Smooth muscle cell of the brain vasculature (primary cell): ENCODE measurements around the gene INA.
A peak's percentile ranks its signal among the peaks of the same experiment; 100 is the strongest.
"Not testable (repeated sequence)": the region's sequence is repeated elsewhere in the genome, so short reads cannot be mapped to it uniquely, and the experiment has no call there.

Experiments
- DNase-seq: peaks from one replicate; pipeline ENCODE4 v3.0.0-alpha.2; 2012; ENCODE audit warnings: low read depth, low spot score

The INA gene

GRCh38 chr10:103276896-103277712 lies at the start of gene INA:
TSS of gene INA (plus strand) at chr10:103277138. CDS start at chr10:103277212, 74 bp downstream.
- DNase-seq = no peak

GRCh38 chr10:103227416-103227815 lies 49.5 kb upstream of the INA start:
- DNase-seq = no peak

GRCh38 chr10:103231047-103231551 lies 45.8 kb upstream of the INA start:
- DNase-seq = peak; percentile 59

DNA sequence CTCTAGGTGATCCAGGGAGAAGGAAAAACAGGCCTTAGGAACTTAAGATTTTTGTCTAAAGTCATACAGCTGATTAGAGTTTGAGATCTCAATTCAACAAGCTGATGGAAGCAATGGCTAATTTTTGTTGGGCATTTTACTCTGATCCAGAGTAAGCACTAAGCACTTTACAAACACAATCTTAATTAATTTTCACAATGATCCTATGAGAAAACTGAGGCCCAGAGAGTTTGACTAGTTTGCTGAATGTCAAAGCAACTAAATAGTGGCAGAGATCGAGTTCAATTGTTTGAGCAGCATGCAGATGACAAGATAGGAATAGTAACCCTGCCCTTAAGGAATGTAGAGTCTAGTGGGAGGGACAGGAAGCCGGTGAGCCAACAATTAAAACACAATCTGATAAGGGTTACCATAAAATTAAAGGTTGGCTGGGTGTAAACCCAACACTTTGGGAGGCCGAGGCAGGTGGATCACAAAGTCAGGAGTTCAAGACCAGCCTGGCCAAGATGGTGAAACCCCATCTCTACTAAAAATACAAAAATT lies 44.7 kb upstream of the INA start:
- no peak for DNase-seq

- no peak for DNase-seq
Measured at GRCh38 chr10:103232772-103233488, 44.0 kb upstream of the INA start.

DNA sequence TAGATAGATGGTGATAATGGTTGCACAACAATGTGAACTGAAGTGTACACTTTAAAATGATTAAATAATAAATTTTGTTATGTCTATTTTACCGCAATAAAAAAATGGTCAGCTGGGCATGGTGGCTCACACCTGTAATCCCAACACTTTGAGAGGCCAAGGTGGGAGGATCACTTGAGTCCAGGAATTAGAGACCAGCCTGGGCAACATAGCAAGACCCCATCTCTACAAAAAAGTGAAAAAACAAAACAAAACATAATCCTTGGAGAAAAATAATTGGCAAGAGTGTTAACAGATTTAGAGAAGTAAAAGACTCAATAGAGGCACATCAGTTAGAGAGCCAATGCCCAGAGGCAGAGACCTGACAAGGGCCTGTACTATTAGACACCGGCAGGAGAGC lies 41.2 kb upstream of the INA start:
- DNase-seq = no peak

GRCh38 chr10:103238506-103239252 lies 38.3 kb upstream of the INA start:
- DNase-seq = no peak

DNA sequence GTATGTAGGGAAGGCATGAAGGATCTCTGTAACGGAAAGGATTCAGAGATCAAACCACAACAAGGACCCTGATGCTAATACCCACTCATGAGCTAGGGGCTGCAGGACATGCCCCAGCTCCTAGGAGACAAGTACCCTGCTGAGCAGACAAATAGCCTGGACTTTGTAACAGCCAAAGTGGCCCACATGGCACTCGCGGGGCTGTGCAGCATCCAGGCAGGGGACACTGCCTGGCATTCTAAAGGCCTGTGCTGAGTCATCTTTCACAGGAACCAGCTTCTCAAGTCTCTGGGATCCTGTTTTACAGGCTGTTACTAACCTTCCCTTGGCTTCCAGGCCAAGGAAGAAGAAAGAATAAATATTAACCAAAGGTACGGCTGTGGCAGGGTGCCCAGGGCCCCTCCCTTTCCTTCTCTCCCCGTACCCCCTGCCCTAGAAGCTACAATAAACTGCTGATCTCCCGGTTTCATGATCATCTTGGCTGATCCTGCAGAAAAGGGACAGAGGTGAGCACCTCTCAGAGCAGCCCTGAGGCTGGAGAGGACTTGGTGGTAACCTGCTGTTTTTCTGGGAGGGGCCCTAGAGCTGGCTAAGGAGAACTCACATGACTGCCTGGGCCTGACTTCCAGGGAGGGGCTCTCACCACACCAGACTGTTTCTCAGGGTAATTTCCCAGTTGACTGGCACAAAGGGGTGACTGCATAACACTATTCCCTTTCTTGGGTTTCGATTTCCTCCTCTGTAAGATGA lies 35.5 kb upstream of the INA start:
- DNase-seq = no peak

- DNase-seq = peak; percentile 69
Measured at GRCh38 chr10:103244666-103245271, 32.2 kb upstream of the INA start.

DNA sequence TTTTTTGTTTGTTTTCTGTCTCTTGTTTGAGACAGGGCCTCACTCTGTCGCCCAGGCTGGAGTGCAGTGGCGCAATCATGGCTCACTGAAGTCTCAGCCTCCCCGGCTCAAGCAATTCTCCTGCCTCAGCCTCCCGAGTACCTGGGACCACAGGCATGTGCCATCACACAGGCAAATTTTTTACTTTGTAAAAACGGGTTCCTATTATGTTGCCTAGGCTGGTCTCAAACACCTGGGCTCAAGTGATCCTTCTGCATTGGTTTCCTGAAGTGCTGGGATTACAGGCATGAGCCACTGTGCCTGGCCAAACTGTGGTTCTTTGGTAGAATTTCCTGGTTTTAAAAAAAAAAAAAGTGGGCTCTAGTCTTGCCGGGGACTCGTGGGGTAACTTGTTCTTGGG lies 31.4 kb upstream of the INA start, which contains the start of gene RPEL1:
Gene RPEL1, plus strand, starts transcription at position 301 of the 400 bp plus-strand sequence. CDS start 110 bp downstream, outside the sequence.
- DNase-seq = not testable (repeated sequence)

DNA sequence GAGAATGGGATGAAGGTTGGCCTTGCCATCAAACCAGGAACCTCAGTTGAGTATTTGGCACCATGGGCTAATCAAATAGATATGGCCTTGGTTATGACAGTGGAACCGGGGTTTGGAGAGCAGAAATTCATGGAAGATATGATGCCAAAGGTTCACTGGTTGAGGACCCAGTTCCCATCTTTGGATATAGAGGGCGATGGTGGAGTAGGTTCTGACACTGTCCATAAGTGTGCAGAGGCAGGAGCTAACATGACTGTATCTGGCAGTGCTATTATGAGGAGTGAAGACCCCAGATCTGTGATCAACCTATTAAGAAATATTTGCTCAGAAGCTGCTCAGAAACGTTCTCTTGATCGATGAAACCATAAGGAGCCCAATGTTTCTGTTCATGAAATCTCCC lies 30.6 kb upstream of the INA start:
- DNase-seq = no peak

- DNase-seq = no peak
Measured at GRCh38 chr10:103254113-103254512, 22.8 kb upstream of the INA start.

DNA sequence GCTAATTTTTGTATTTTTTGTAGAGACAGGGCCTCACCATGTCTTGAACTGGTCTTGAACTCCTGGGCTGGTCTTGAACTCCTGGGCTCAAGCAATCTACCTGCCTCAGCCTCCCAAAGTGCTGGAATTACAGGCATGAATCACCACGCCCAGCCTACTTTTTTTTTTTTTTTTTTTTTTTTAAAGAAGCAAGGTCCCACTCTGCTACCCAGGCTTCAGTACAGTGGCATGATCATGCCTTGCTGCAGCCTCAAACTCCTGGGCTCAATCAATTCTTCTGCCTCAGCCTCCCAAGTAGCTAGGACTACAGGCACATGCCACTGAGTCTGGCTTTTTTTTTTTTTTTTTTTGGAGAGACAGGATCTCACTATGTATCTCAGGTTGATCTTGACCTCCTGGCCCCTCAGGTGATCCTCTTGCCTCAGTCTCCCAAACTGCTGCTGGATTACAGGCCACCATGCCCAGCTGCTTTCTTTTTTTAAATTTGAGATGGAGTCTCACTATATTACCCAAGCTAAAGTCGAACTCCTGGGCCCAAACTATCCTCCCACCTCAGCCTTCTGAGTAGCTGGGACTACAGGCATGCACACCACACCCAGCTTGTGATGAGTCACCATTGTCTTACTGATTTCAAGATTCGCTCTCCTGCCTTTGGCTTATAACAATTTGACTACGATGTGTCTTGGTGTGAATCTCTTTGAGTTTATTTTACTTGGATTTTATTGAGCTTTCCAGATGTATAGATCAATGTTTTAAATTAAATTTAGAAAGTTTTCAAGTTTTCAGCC lies 22.2 kb upstream of the INA start:
- no peak for DNase-seq

- DNase-seq = no peak
Measured at GRCh38 chr10:103256613-103257012, 20.3 kb upstream of the INA start.

- no peak for DNase-seq
Measured at GRCh38 chr10:103257812-103258211, 19.1 kb upstream of the INA start.

GRCh38 chr10:103258928-103259327 lies 18.0 kb upstream of the INA start:
- not testable (repeated sequence) for DNase-seq

DNA sequence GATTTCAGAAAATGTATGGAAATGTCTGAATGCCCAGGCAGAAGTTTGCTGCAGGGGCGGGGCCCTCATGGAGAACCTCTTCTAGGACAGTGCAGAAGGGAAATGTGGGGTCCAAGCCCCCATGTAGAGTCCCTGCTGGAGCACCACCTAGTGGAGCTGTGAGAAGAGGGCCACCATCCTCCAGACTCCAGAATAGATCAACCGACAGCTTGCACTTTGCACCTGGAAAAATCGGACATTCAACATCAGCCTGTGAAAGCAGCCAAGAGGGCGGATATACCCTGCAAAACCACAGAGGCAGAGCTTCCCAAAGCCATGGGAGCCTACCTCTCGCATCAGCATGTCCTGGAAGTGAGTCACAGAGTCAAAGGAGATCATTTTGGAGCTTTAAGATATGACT lies 16.9 kb upstream of the INA start:
- DNase-seq = no peak

DNA sequence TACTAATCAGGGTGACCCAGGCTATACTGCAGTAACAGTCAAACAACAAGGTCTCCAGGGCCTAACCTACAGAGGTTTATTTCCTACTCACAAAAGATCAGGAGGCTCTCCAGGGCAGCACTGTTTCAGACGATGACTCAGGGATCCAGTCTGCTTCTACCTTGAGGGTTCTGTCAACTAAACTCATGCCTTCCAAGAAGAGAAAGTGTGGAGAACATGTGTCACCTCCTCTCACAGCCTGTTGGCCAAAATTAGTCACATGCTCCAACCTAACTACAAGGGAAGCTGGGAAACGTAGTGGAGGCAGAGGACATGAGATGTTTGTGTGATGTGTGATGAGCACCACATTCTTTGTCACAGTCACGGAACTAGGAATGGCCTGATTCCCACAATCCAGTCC lies 14.7 kb upstream of the INA start:
- no peak for DNase-seq

DNA sequence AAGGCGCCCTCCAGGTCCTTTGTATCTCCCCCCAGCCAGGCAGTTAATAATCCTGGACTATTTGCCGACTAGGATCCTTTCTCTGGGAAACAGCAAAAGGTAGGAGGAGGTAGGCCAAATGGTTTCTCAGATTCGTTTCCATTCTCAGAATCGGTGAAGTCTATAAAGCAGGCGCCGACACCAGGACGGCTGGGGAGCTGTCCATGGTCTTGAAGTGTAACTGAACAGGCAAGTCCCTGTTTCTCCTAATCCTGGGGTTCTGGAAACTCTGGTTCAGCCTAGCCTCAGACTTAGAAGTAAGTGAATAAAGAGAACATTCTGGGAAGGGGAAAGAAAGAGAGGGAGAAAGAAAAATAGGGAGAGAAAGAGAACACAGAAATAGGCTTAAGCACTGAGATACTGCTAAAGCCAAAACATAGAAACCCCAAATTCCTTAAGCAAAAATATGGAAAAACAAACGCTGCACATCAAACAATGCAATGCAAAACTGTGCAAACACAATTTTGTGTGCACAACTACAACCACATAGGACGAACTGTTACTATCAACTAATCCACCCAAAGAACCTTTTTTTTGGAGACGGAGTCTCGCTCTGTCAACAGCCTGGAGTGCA lies 11.1 kb upstream of the INA start:
- DNase-seq = peak; percentile 65
